Ecto neural progenitor cell (in vitro differentiated cells): Measurements from ENCODE around the gene BTRC.
A peak's percentile ranks its signal among the peaks of the same experiment; 100 is the strongest.

Experiments used
- DNase-seq: peaks from one replicate; pipeline ENCODE4 v3.0.0-alpha.2; 2018; ENCODE audit warnings: low spot score

The BTRC gene

GRCh38 chr10:101568054-101568745 is 214.2 kb downstream of the BTRC start:
- no peak for DNase-seq

GRCh38 chr10:101569323-101569621 is 215.3 kb downstream of the BTRC start:
- no peak for DNase-seq

GRCh38 chr10:101569622-101570427 is 215.9 kb downstream of the BTRC start:
- peak; percentile 90 for DNase-seq

GRCh38 chr10:101570428-101571270 is 216.7 kb downstream of the BTRC start:
- DNase-seq, result no peak

GRCh38 chr10:101571271-101571925 is 217.4 kb downstream of the BTRC start:
- DNase-seq, result no peak

GRCh38 chr10:101572126-101572525 is 218.2 kb downstream of the BTRC start:
- DNase-seq, result no peak

GRCh38 chr10:101572785-101573184 is 218.8 kb downstream of the BTRC start:
- no peak for DNase-seq

- DNase-seq, result no peak
These were observed 220.2 kb downstream of the BTRC start for GRCh38 chr10:101573885-101574753.

- DNase-seq, result no peak
These were observed 221.1 kb downstream of the BTRC start for GRCh38 chr10:101575091-101575490.

GRCh38 chr10:101575580-101576210 is 221.7 kb downstream of the BTRC start:
- no peak for DNase-seq

- DNase-seq, result no peak
These were observed 222.4 kb downstream of the BTRC start for GRCh38 chr10:101576211-101576863.

GRCh38 chr10:101577121-101577871 is 223.3 kb downstream of the BTRC start:
- DNase-seq, result no peak

GRCh38 chr10:101578192-101578591 is 224.2 kb downstream of the BTRC start:
- DNase-seq, result no peak

GRCh38 chr10:101578803-101579515 is 225.0 kb downstream of the BTRC start:
- no peak for DNase-seq

GRCh38 chr10:101579516-101579870 is 225.5 kb downstream of the BTRC start:
- DNase-seq, result no peak

- no peak for DNase-seq
These were observed 226.8 kb downstream of the BTRC start for GRCh38 chr10:101580486-101581399.

- DNase-seq, result no peak
These were observed 231.9 kb downstream of the BTRC start for GRCh38 chr10:101585841-101586240.
